T-helper 1 cell treated with Interleukin-12 subunit alpha and Interleukin-12 subunit beta and Interleukin-4 antibody, amounts not matched to agents 30 ng/mL and 1 ng/mL, for 36 hours (primary cell): Measurements from ENCODE around the gene LIMS2. TPM values are rescaled to one million over a fixed set of nuclear protein-coding genes. Genes with fewer than 3 reads are reported as not detected.

Experiments
- intact Hi-C: fragments of 100-400 bp; cut with micrococcal nuclease; formaldehyde crosslinking; loops from one replicate; pipeline ENCODE4 v1.15.1; 2024
- total RNA-seq: library from RNA; stranded (reverse); gene quantifications from 2 replicates; pipeline ENCODE4 v1.2.3, GENCODE V29; 2022

The LIMS2 gene
- total RNA-seq, 1 donor from 2014 or later = 13.9 TPM

GRCh38 chr2:127590386-127591190 is 84.7 kb downstream of the LIMS2 start:
- intact Hi-C loops = loop anchor here (1.0 to 10.0 kb wide), 4 partner anchors 59 to 644 kb away; no protein-coding TSS in a partner anchor

GRCh38 chr2:127589841-127590240 is 85.5 kb downstream of the LIMS2 start:
- intact Hi-C loops = loop anchor here (2.0 to 10.0 kb wide), 3 partner anchors 113 to 645 kb away; no protein-coding TSS in a partner anchor

- intact Hi-C loops = no loop called here
These were observed 86.0 kb downstream of the LIMS2 start for GRCh38 chr2:127589358-127589757.

Other genes starting within 250 kb of the LIMS2 start
- 42.9 and 47.6 TPM in 2 replicates for gene IWS1, start 149.0 kb downstream of the LIMS2 start, total RNA-seq
- gene MYO7B, start 139.8 kb downstream of the LIMS2 start, total RNA-seq = 0.46 and 0.54 TPM in 2 replicates
- not detected in 2 replicates for gene GPR17, start 29.4 kb downstream of the LIMS2 start, total RNA-seq
- 5.7 and 5.8 TPM in 2 replicates for gene SFT2D3, start 26.0 kb upstream of the LIMS2 start, total RNA-seq
- gene WDR33, start 135.6 kb upstream of the LIMS2 start, total RNA-seq = 75.7 and 79.3 TPM in 2 replicates
- 47.5 and 51.9 TPM in 2 replicates for gene POLR2D, start 182.6 kb upstream of the LIMS2 start, total RNA-seq
- gene AMMECR1L, start 210.4 kb upstream of the LIMS2 start, total RNA-seq = 19.0 and 20.7 TPM in 2 replicates